NCI-H460 (cell line): ENCODE data around the gene SMIM38. TPM values are rescaled to one million over a fixed set of nuclear protein-coding genes. Genes with fewer than 3 reads are reported as not detected.

Experiments used
- DNase-seq: peaks from one replicate; pipeline ENCODE4 v3.0.0-alpha.2; 2016; ENCODE audit warnings: low read depth; ENCODE audit errors: extremely low read depth
- total RNA-seq: library from RNA; depleted of rRNA; stranded (reverse); fragments of >200 nt; shearing (Covaris generic); gene quantifications from 2 replicates; pipeline ENCODE4 v1.2.3, GENCODE V29; 2014; rRNA removed

The SMIM38 gene
- total RNA-seq, 1 experiment from 2014 or later = 0.05 TPM

- no peak for DNase-seq
These were observed 44.8 kb downstream of the SMIM38 start for GRCh38 chr11:69200331-69201065.

GRCh38 chr11:69201066-69201365 lies 45.3 kb downstream of the SMIM38 start:
- DNase-seq = no peak

GRCh38 chr11:69201764-69202370 lies 46.1 kb downstream of the SMIM38 start:
- no peak for DNase-seq

GRCh38 chr11:69202511-69203221 lies 46.9 kb downstream of the SMIM38 start:
- DNase-seq = no peak

- no peak for DNase-seq
These were observed 47.6 kb downstream of the SMIM38 start for GRCh38 chr11:69203381-69203780.

GRCh38 chr11:69203901-69204245 lies 48.1 kb downstream of the SMIM38 start:
- no peak for DNase-seq

- no peak for DNase-seq
These were observed 48.7 kb downstream of the SMIM38 start for GRCh38 chr11:69204246-69204940.

GRCh38 chr11:69204941-69205742 lies 49.4 kb downstream of the SMIM38 start:
- no peak for DNase-seq

Other genes starting within 250 kb of the SMIM38 start
- gene MRGPRD, start 174.9 kb upstream of the SMIM38 start, total RNA-seq = not detected in 2 replicates
- gene MRGPRF, start 142.7 kb upstream of the SMIM38 start, total RNA-seq = 0.43 TPM in 1 of 2 replicates, not detected in the other
- 3.6 and 4.6 TPM in 2 replicates for gene TPCN2, start 107.0 kb upstream of the SMIM38 start, total RNA-seq
- gene MYEOV, start 138.2 kb downstream of the SMIM38 start, total RNA-seq = 0.64 and 0.72 TPM in 2 replicates